Mesothelial cell of epicardium (in vitro differentiated cells): ENCODE results near the gene SMG6. TPM values are rescaled to one million over a fixed set of nuclear protein-coding genes. Genes with fewer than 3 reads are reported as not detected.

Experiments used
- DNase-seq, 2 experiments: peaks; one replicate each; pipeline ENCODE4 v3.0.0; 2021; ENCODE audit warnings: low spot score in 2 of 2; ENCODE audit not compliant: unreplicated experiment in 2 of 2
- H3K27ac Mint-ChIP-seq: 2 replicates; pipeline ENCODE4 v1.8.0; 2021; ENCODE audit warnings: mixed read lengths
- H3K27me3 Mint-ChIP-seq: 2 replicates; pipeline ENCODE4 v1.8.0; 2021; ENCODE audit warnings: low read depth, mixed read lengths
- H3K36me3 Mint-ChIP-seq: 2 replicates; pipeline ENCODE4 v1.8.0; 2021; ENCODE audit warnings: mixed read lengths
- H3K4me1 Mint-ChIP-seq: 2 replicates; pipeline ENCODE4 v1.8.0; 2021; ENCODE audit warnings: mixed read lengths
- H3K4me3 Mint-ChIP-seq: 2 replicates; pipeline ENCODE4 v1.8.0; 2021; ENCODE audit warnings: mild to moderate bottlenecking, moderate library complexity, mixed read lengths
- H3K9me3 Mint-ChIP-seq: 2 replicates; pipeline ENCODE4 v1.8.0; 2021; ENCODE audit warnings: mixed read lengths
- CTCF ChIP-seq: fragments of 200-600 bp; sonication (generic); IDR thresholded peaks from one replicate; pipeline ENCODE4 v1.5.0; 2021; ENCODE audit warnings: antibody characterized with exemption; ENCODE audit not compliant: unreplicated experiment
- total RNA-seq: library from RNA; stranded (reverse); gene quantifications from 3 replicates; pipeline ENCODE4 v1.2.1, GENCODE V29; 2021

Gene SMG6
- total RNA-seq, 1 donor from 2014 or later: 58.3 TPM

- peaks cover 5% of the 10 kb centered on the region for H3K36me3 Mint-ChIP-seq
- H3K4me3 Mint-ChIP-seq: no peak overlapping the region
- peak in 1 of 2 experiments; percentile 57 for DNase-seq
- no peaks in the 10 kb centered on the region for H3K27me3 Mint-ChIP-seq
- no peaks in the 10 kb centered on the region for H3K9me3 Mint-ChIP-seq
- peak overlapping the region; percentile 81 for H3K27ac Mint-ChIP-seq
- H3K4me1 Mint-ChIP-seq: peaks cover 43% of the 10 kb centered on the region
- peak; percentile 20 for TF ChIP-seq CTCF
Observed at GRCh38 chr17:2094891-2095535, 208.6 kb downstream of the SMG6 start.

- peaks cover 60% of the 10 kb centered on the region for H3K4me1 Mint-ChIP-seq
- peaks cover 5% of the 10 kb centered on the region for H3K36me3 Mint-ChIP-seq
- no peak overlapping the region for H3K4me3 Mint-ChIP-seq
- peak overlapping the region; percentile 91 for H3K27ac Mint-ChIP-seq
- H3K9me3 Mint-ChIP-seq: no peaks in the 10 kb centered on the region
- DNase-seq: no peak
- TF ChIP-seq CTCF: no peak
- no peaks in the 10 kb centered on the region for H3K27me3 Mint-ChIP-seq
Observed at GRCh38 chr17:2093349-2093748, 210.2 kb downstream of the SMG6 start.

- Mint-ChIP-seq H3K27ac (peak overlapping the region; percentile 63), H3K36me3 (peaks cover 5% of the 10 kb centered on the region), H3K4me1 (peaks cover 67% of the 10 kb centered on the region), H3K9me3 (no peaks in the 10 kb centered on the region), H3K27me3 (no peaks in the 10 kb centered on the region), H3K4me3 (no peak overlapping the region)
- no peak for DNase-seq
- no peak for TF ChIP-seq CTCF
Observed at GRCh38 chr17:2092253-2092652, 211.3 kb downstream of the SMG6 start.

- no peak for TF ChIP-seq CTCF
- Mint-ChIP-seq H3K4me1 (peaks cover 72% of the 10 kb centered on the region), H3K27me3 (no peaks in the 10 kb centered on the region), H3K36me3 (peaks cover 5% of the 10 kb centered on the region), H3K4me3 (no peak overlapping the region), H3K9me3 (no peaks in the 10 kb centered on the region), H3K27ac (peak overlapping the region; percentile 90)
- DNase-seq: peak; percentile 49 to 69
Observed at GRCh38 chr17:2090804-2091534, 212.6 kb downstream of the SMG6 start.

GRCh38 chr17:2090210-2090641, 213.4 kb downstream of the SMG6 start:
- Mint-ChIP-seq H3K9me3 (no peaks in the 10 kb centered on the region), H3K36me3 (peaks cover 5% of the 10 kb centered on the region), H3K27ac (peak overlapping the region; percentile 90), H3K4me3 (no peak overlapping the region), H3K4me1 (peaks cover 74% of the 10 kb centered on the region), H3K27me3 (no peaks in the 10 kb centered on the region)
- TF ChIP-seq CTCF: no peak
- DNase-seq: no peak
